HUES48 (cell line): Measurements from ENCODE around the gene OSTF1.

Experiments
- H3K27ac ChIP-seq: one replicate; pipeline ENCODE4 v1.7.0; 2013; ENCODE audit warnings: low read depth, low read length, inconsistent platforms
- H3K27me3 ChIP-seq: 2 replicates; pipeline ENCODE4 v1.6.1; 2013; ENCODE audit warnings: mild to moderate bottlenecking, low read length; ENCODE audit not compliant: control insufficient read depth, insufficient read depth
- H3K36me3 ChIP-seq: 2 replicates; pipeline ENCODE4 v1.6.1; 2013; ENCODE audit warnings: low read length; ENCODE audit not compliant: control insufficient read depth, insufficient read depth
- H3K4me1 ChIP-seq: 2 replicates; pipeline ENCODE4 v1.6.1; 2013; ENCODE audit warnings: mild to moderate bottlenecking, low read length; ENCODE audit not compliant: control insufficient read depth, insufficient read depth
- H3K4me3 ChIP-seq: 2 replicates; pipeline ENCODE4 v1.5.1; 2013; ENCODE audit warnings: mild to moderate bottlenecking, low read depth, low read length
- H3K9ac ChIP-seq: 2 replicates; pipeline ENCODE4 v1.6.1; 2013; ENCODE audit warnings: mild to moderate bottlenecking, low read depth, low read length, moderate library complexity
- H3K9me3 ChIP-seq: 2 replicates; pipeline ENCODE4 v1.6.1; 2013; ENCODE audit warnings: low read length; ENCODE audit not compliant: control insufficient read depth, insufficient read depth

OSTF1 gene

GRCh38 chr9:75085640-75086039 lies 2.7 kb upstream of the OSTF1 start:
- Histone ChIP-seq H3K9ac (no peak overlapping the region), H3K27me3 (no peaks in the 10 kb centered on the region; the same call in 1 of the 2 replicates), H3K4me3 (no peak overlapping the region)

GRCh38 chr9:75086541-75087288 lies 1.6 kb upstream of the OSTF1 start:
- H3K4me1 ChIP-seq: peaks cover 33% of the 10 kb centered on the region
- H3K9me3 ChIP-seq: no peaks in the 10 kb centered on the region
- H3K27me3 ChIP-seq: no peaks in the 10 kb centered on the region; the same call in 1 of the 2 replicates
- H3K4me3 ChIP-seq: peak overlapping the region; percentile 74
- peak overlapping the region; percentile 76 for H3K27ac ChIP-seq
- peak overlapping the region; percentile 67 for H3K9ac ChIP-seq
- 0 out of 2 replicates have a peak, but pooled peaks cover 4% of the 10 kb centered on the region for H3K36me3 ChIP-seq

More at GRCh38 chr9:75085640-75086039, 2.7 kb upstream of the OSTF1 start:
- H3K27ac ChIP-seq: no peak overlapping the region
- peaks cover 33% of the 10 kb centered on the region for H3K4me1 ChIP-seq
- 0 out of 2 replicates have a peak, but pooled peaks cover 4% of the 10 kb centered on the region for H3K36me3 ChIP-seq
- H3K9me3 ChIP-seq: no peaks in the 10 kb centered on the region

- Histone ChIP-seq H3K9me3 (no peaks in the 10 kb centered on the region), H3K9ac (peak overlapping the region; percentile 67), H3K4me1 (peaks cover 33% of the 10 kb centered on the region), H3K36me3 (0 out of 2 replicates have a peak, but pooled peaks cover 3% of the 10 kb centered on the region), H3K4me3 (peak overlapping the region; percentile 74), H3K27me3 (no peaks in the 10 kb centered on the region; the same call in 1 of the 2 replicates), H3K27ac (peak overlapping the region; percentile 76)
Observed at GRCh38 chr9:75087289-75087823, 958 bp upstream of the OSTF1 start.

GRCh38 chr9:75088646-75089372 lies 495 bp downstream of the OSTF1 start:
- H3K36me3 ChIP-seq: no peaks in the 10 kb centered on the region
- peak overlapping the region; percentile 74 for H3K4me3 ChIP-seq
- H3K27ac ChIP-seq: peak overlapping the region; percentile 80
- H3K4me1 ChIP-seq: peaks cover 23% of the 10 kb centered on the region
- no peaks in the 10 kb centered on the region; the same call in 1 of the 2 replicates for H3K27me3 ChIP-seq
- no peaks in the 10 kb centered on the region for H3K9me3 ChIP-seq
- peak overlapping the region; percentile 74 for H3K9ac ChIP-seq

GRCh38 chr9:75089373-75089766 lies 1.1 kb downstream of the OSTF1 start:
- H3K36me3 ChIP-seq: no peaks in the 10 kb centered on the region
- H3K9me3 ChIP-seq: no peaks in the 10 kb centered on the region
- no peak overlapping the region for H3K9ac ChIP-seq
- no peak overlapping the region for H3K27ac ChIP-seq
- no peaks in the 10 kb centered on the region; the same call in 1 of the 2 replicates for H3K27me3 ChIP-seq
- H3K4me1 ChIP-seq: peaks cover 19% of the 10 kb centered on the region
- H3K4me3 ChIP-seq: peak overlapping the region; percentile 74

- Histone ChIP-seq H3K27me3 (no peaks in the 10 kb centered on the region; the same call in 1 of the 2 replicates), H3K36me3 (no peaks in the 10 kb centered on the region), H3K27ac (no peak overlapping the region), H3K9ac (no peak overlapping the region), H3K4me3 (no peak overlapping the region), H3K9me3 (no peaks in the 10 kb centered on the region), H3K4me1 (peaks cover 26% of the 10 kb centered on the region)
Observed at GRCh38 chr9:75090579-75090978, 2.3 kb downstream of the OSTF1 start.

- Histone ChIP-seq H3K27me3 (no peaks in the 10 kb centered on the region; the same call in 1 of the 2 replicates), H3K9me3 (no peaks in the 10 kb centered on the region), H3K36me3 (no peaks in the 10 kb centered on the region), H3K27ac (no peak overlapping the region), H3K9ac (no peak overlapping the region), H3K4me3 (no peak overlapping the region), H3K4me1 (peaks cover 18% of the 10 kb centered on the region)
Observed at GRCh38 chr9:75092766-75093165, 4.5 kb downstream of the OSTF1 start.

GRCh38 chr9:75096796-75097195 lies 8.5 kb downstream of the OSTF1 start:
- Histone ChIP-seq H3K4me1 (peaks cover 10% of the 10 kb centered on the region; the same call in 1 of the 2 replicates), H3K27me3 (no peaks in the 10 kb centered on the region), H3K27ac (no peak overlapping the region), H3K4me3 (no peak overlapping the region), H3K9ac (no peak overlapping the region), H3K36me3 (no peaks in the 10 kb centered on the region), H3K9me3 (no peaks in the 10 kb centered on the region)

- Histone ChIP-seq H3K27ac (no peak overlapping the region), H3K4me1 (no peaks in the 10 kb centered on the region), H3K9me3 (no peaks in the 10 kb centered on the region), H3K36me3 (no peaks in the 10 kb centered on the region), H3K27me3 (no peaks in the 10 kb centered on the region), H3K4me3 (no peak overlapping the region), H3K9ac (no peak overlapping the region)
Observed at GRCh38 chr9:75101004-75101588, 12.8 kb downstream of the OSTF1 start.

GRCh38 chr9:75102177-75102790 lies 14.0 kb downstream of the OSTF1 start:
- H3K27ac ChIP-seq: no peak overlapping the region
- no peak overlapping the region for H3K4me3 ChIP-seq
- no peak overlapping the region for H3K9ac ChIP-seq
- H3K4me1 ChIP-seq: no peaks in the 10 kb centered on the region
- no peaks in the 10 kb centered on the region for H3K27me3 ChIP-seq
- no peaks in the 10 kb centered on the region for H3K36me3 ChIP-seq
- no peaks in the 10 kb centered on the region for H3K9me3 ChIP-seq
